Measurements from ENCODE around the gene PCIF1. TPM values are rescaled to one million over a fixed set of nuclear protein-coding genes. Genes with fewer than 3 reads are reported as not detected.
A peak's percentile ranks its signal among the peaks of the same experiment; 100 is the strongest.

The PCIF1 gene
- polyA plus RNA-seq, 3 donors = 41.0 to 54.9 (median 50.4) TPM

DNA sequence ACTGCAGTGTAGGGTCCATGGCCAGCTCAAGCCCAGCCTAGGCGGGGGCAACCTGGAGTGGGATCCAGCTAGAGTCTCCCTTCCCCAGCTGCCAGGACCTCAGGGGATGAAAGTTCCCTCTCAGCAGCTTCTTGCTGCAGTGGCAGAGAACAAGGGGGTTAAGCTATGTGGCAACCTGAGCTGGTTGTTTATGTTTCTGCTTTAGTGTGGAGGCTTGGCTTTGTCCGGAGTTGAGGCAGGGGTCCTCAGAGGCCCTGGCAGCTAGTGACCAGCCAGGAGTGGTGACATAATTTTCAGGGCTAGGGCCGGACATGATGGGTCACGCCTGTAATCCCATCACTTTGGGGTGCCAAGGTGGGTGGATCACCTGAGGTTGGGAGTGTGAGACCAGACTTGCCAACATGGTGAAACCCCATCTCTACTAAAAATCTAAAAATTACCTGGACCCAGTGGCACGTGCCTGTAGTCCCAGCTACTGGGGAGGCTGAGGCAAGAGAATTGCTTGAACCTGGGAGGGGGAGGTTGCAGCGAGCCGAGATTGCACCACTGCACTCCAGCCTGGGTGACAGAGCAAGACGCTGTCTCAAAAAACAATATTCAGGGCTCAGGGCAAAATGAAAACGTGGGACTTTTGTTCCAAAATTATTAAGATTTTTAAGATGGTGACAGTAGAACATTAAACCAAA is 8.5 kb upstream of the PCIF1 start:
- intact Hi-C loops (cut with micrococcal nuclease) = no loop called here
- peaks cover 6 to 10% of the 10 kb centered on the region in 2 donors for H3K4me1 ChIP-seq (ENCODE audit: control insufficient read depth in 1 of 2, insufficient read depth in 2 of 2, low read length in 2 of 2)
- H3K4me1 Mint-ChIP-seq = peaks cover 14% of the 10 kb centered on the region
- no peaks in the 10 kb centered on the region for H3K9me3 Mint-ChIP-seq
- DNase-seq = no peak
- H2AFZ ChIP-seq (ENCODE audit: insufficient read depth, low read depth, low read length, poor library complexity, severe bottlenecking) = no peak overlapping the region
- no peaks in the 10 kb centered on the region for H3K36me3 Mint-ChIP-seq
- no peaks in the 10 kb centered on the region for H3K79me2 ChIP-seq (ENCODE audit: insufficient read depth, low read length)
- TF ChIP-seq, protein P1, sequence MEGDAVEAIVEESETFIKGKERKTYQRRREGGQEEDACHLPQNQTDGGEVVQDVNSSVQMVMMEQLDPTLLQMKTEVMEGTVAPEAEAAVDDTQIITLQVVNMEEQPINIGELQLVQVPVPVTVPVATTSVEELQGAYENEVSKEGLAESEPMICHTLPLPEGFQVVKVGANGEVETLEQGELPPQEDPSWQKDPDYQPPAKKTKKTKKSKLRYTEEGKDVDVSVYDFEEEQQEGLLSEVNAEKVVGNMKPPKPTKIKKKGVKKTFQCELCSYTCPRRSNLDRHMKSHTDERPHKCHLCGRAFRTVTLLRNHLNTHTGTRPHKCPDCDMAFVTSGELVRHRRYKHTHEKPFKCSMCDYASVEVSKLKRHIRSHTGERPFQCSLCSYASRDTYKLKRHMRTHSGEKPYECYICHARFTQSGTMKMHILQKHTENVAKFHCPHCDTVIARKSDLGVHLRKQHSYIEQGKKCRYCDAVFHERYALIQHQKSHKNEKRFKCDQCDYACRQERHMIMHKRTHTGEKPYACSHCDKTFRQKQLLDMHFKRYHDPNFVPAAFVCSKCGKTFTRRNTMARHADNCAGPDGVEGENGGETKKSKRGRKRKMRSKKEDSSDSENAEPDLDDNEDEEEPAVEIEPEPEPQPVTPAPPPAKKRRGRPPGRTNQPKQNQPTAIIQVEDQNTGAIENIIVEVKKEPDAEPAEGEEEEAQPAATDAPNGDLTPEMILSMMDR (IDR thresholded peaks at IDR 0.05) = no peak
- no peaks in the 10 kb centered on the region for H3K9me3 ChIP-seq (replicated peaks in 1 of 2; ENCODE audit: control insufficient read depth in 1 of 2, insufficient read depth in 1 of 2, low read length in 2 of 2)
- no peak overlapping the region for H3K4me3 ChIP-seq (replicated peaks in 1 of 3; ENCODE audit: low read depth in 2 of 3, low read length in 3 of 3)
- H4K20me1 ChIP-seq (ENCODE audit: insufficient read depth, low read length) = no peaks in the 10 kb centered on the region
- WGBS (ENCODE audit: insufficient coverage) = 78% methylated on average over 5 of the region's 9 CpGs
- H3K4me3 Mint-ChIP-seq = no peak overlapping the region
- no peaks in the 10 kb centered on the region for H3K36me3 ChIP-seq (replicated peaks in 1 of 2; ENCODE audit: control insufficient read depth in 1 of 2, insufficient read depth in 2 of 2, low read length in 2 of 2)
- peak overlapping the region in 1 of 7 donors; percentile 24 for H3K27ac Mint-ChIP-seq
- H3K9ac ChIP-seq (ENCODE audit: insufficient read depth, low read length, poor library complexity, severe bottlenecking) = no peak overlapping the region
- peaks cover 6 to 21% (median 10%) of the 10 kb centered on the region in 3 donors for H3K27me3 Mint-ChIP-seq (ENCODE audit: low read depth in 3 of 3)
- no peak overlapping the region for H3K4me2 ChIP-seq (replicated peaks; ENCODE audit: extremely low read depth, low read length, poor library complexity, severe bottlenecking)
- no peak overlapping the region for H3K27ac ChIP-seq (ENCODE audit: low read depth in 1 of 2, low read length in 2 of 2)
- no peaks in the 10 kb centered on the region for H3K27me3 ChIP-seq (ENCODE audit: control insufficient read depth in 2 of 2, insufficient read depth in 2 of 2, low read length in 2 of 2)

DNA sequence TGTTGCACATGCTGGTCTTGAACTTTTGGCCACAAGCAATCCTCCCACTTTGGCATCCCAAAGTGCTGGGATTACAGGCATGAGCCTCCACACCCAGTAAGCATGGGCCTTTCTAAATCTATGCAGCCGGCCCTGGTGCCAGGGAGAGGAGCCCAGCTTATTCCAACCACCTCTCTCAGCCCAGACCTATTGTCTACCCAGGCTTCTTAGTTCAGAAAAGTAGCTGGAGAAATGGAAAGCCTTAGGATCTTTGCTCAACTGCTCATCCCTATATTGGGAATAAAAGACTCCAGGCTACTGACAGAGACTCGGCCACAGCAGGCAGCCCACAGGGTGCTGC is 7.8 kb upstream of the PCIF1 start:
- H3K36me3 ChIP-seq (replicated peaks in 1 of 2; ENCODE audit: control insufficient read depth in 1 of 2, insufficient read depth in 2 of 2, low read length in 2 of 2) = no peaks in the 10 kb centered on the region
- H3K4me3 ChIP-seq (replicated peaks in 1 of 3; ENCODE audit: low read depth in 2 of 3, low read length in 3 of 3) = no peak overlapping the region
- intact Hi-C loops (cut with micrococcal nuclease) = no loop called here
- DNase-seq = no peak
- H4K20me1 ChIP-seq (ENCODE audit: insufficient read depth, low read length) = no peaks in the 10 kb centered on the region
- H3K27ac ChIP-seq (ENCODE audit: low read depth in 1 of 2, low read length in 2 of 2) = no peak overlapping the region
- H3K4me2 ChIP-seq (replicated peaks; ENCODE audit: extremely low read depth, low read length, poor library complexity, severe bottlenecking) = no peak overlapping the region
- H3K9me3 Mint-ChIP-seq = no peaks in the 10 kb centered on the region
- peaks cover 11% of the 10 kb centered on the region for H3K4me1 Mint-ChIP-seq
- H3K9me3 ChIP-seq (replicated peaks in 1 of 2; ENCODE audit: control insufficient read depth in 1 of 2, insufficient read depth in 1 of 2, low read length in 2 of 2) = no peaks in the 10 kb centered on the region
- no peaks in the 10 kb centered on the region for H3K79me2 ChIP-seq (ENCODE audit: insufficient read depth, low read length)
- no peak overlapping the region for H3K4me3 Mint-ChIP-seq
- 100% methylated on average over 1 of the region's 2 CpGs for WGBS (ENCODE audit: insufficient coverage)
- no peak overlapping the region for H3K9ac ChIP-seq (ENCODE audit: insufficient read depth, low read length, poor library complexity, severe bottlenecking)
- H2AFZ ChIP-seq (ENCODE audit: insufficient read depth, low read depth, low read length, poor library complexity, severe bottlenecking) = no peak overlapping the region
- H3K27me3 Mint-ChIP-seq (ENCODE audit: low read depth in 3 of 3) = peaks cover 2 to 20% (median 10%) of the 10 kb centered on the region in 3 donors
- H3K4me1 ChIP-seq (ENCODE audit: control insufficient read depth in 1 of 2, insufficient read depth in 2 of 2, low read length in 2 of 2) = peaks cover 6 to 9% of the 10 kb centered on the region in 2 donors
- no peak overlapping the region for H3K27ac Mint-ChIP-seq
- H3K27me3 ChIP-seq (ENCODE audit: control insufficient read depth in 2 of 2, insufficient read depth in 2 of 2, low read length in 2 of 2) = no peaks in the 10 kb centered on the region
- TF ChIP-seq, protein P1 (IDR thresholded peaks at IDR 0.05) = no peak
- no peaks in the 10 kb centered on the region for H3K36me3 Mint-ChIP-seq

Data from CD14-positive monocyte (primary cell).